A549 (cell line): ENCODE data around the gene ZBTB1. TPM values are rescaled to one million over a fixed set of nuclear protein-coding genes. Genes with fewer than 3 reads are reported as not detected.
"Not testable (repeated sequence)": the region's sequence is repeated elsewhere in the genome, so short reads cannot be mapped to it uniquely, and the experiment has no call there.

ENCODE experiments used
- ATAC-seq, 2 experiments: fragments of 200-7000 bp in 1 of 2; fragments of >200 bp in 1 of 2; cut with Nextera tagmentation in 1 of 2; cut with Tn5 transposase in 1 of 2; 3 replicates each; pipeline versions ENCODE4 v1.8.0 to v1.9.1; 2018 to 2020; ENCODE audit warnings: mild to moderate bottlenecking in 1 of 2, moderate library complexity in 1 of 2
- CTCF ChIA-PET: fragments of 300-600 bp; sonication (Branson Sonifier 250); formaldehyde crosslinking; extraction: SDS; loops from one replicate; lab custom pipeline; 2021; ENCODE audit warnings: antibody characterized with exemption, inconsistent platforms; lab: Yijun Ruan, JAX
- POLR2A ChIA-PET: fragments of 350-600 bp; formaldehyde crosslinking; extraction: SDS; loops from one replicate; lab custom pipeline; 2021; ENCODE audit warnings: antibody characterized with exemption, inconsistent platforms; lab: Yijun Ruan, JAX
- DNase-seq, 2 experiments: peaks; one replicate each; pipeline versions ENCODE4 v3.0.0 to v3.0.0-alpha.2; 2011 to 2016; ENCODE audit warnings: low read depth in 1 of 2, low spot score in 1 of 2
- FAIRE-seq: peaks from 2 replicates; lab custom pipeline; 2011; peaks lifted over from hg19 to GRCh38; lab: Jason Lieb, UNC
- H3K27ac ChIP-seq, 2 experiments: fragments of >200 bp; sonication (Bioruptor Twin); formaldehyde crosslinking; 3 replicates each; pipeline ENCODE4 v1.5.1; 2016 to 2017
- H3K4me1 ChIP-seq: fragments of >200 bp; sonication (Bioruptor Twin); formaldehyde crosslinking; 3 replicates; pipeline ENCODE4 v1.6.1; 2016
- H3K4me2 ChIP-seq: fragments of >200 bp; sonication (Bioruptor Twin); formaldehyde crosslinking; 3 replicates; pipeline ENCODE4 v1.6.1; 2016
- H3K4me3 ChIP-seq: fragments of >200 bp; sonication (Bioruptor Twin); formaldehyde crosslinking; 3 replicates; pipeline ENCODE4 v1.5.1; 2016
- H3K9me3 ChIP-seq: fragments of >200 bp; sonication (Bioruptor Twin); formaldehyde crosslinking; 3 replicates; pipeline ENCODE4 v1.6.1; 2016
- ATOH8 ChIP-seq: fragments of 250-450 bp; sonication (Bioruptor Pico); IDR thresholded peaks from 2 replicates; pipeline ENCODE4 v1.5.0; 2020; ENCODE audit warnings: low read depth, mild to moderate bottlenecking, moderate library complexity
- CBX2 ChIP-seq: fragments of 200-600 bp; sonication (generic); IDR thresholded peaks from 2 replicates; pipeline ENCODE4 v1.6.1; 2016; ENCODE audit warnings: low read depth, mild to moderate bottlenecking, borderline replicate concordance
- CEBPB ChIP-seq, 2 experiments: fragments of >200 bp in 1 of 2; sonication (Bioruptor Twin) in 1 of 2; formaldehyde crosslinking in 1 of 2; IDR thresholded peaks; 2 replicates each; pipeline ENCODE4 v1.6.1; 2012 to 2016
- CHD2 ChIP-seq: fragments of 150-350 bp; IDR thresholded peaks from 2 replicates; pipeline ENCODE4 v1.6.1; 2014; ENCODE audit warnings: low read length; ENCODE audit not compliant: partially characterized antibody
- EHF ChIP-seq: fragments of 250-450 bp; sonication (Bioruptor Pico); IDR thresholded peaks from 2 replicates; pipeline ENCODE4 v1.5.0; 2020; ENCODE audit warnings: mild to moderate bottlenecking
- EP300 ChIP-seq, 2 experiments: fragments of >200 bp; sonication (Bioruptor Twin); formaldehyde crosslinking; IDR thresholded peaks; 2 replicates in 1 of 2; 3 replicates in 1 of 2; pipeline ENCODE4 v1.6.1; 2016 to 2017
- FOSL2 ChIP-seq, 2 experiments: fragments of 450-650 bp in 1 of 2; fragments of >200 bp in 1 of 2; sonication (Bioruptor Twin) in 1 of 2; formaldehyde crosslinking; IDR thresholded peaks; 2 replicates each; pipeline versions ENCODE4 v1.5.0 to v1.6.1; 2016 to 2020; ENCODE audit warnings: mild to moderate bottlenecking in 1 of 2, moderate library complexity in 1 of 2
- FOXS1 ChIP-seq: fragments of 250-450 bp; sonication (Bioruptor Pico); IDR thresholded peaks from 2 replicates; pipeline ENCODE4 v1.5.0; 2020; ENCODE audit warnings: mild to moderate bottlenecking, moderate library complexity
- HDAC2 ChIP-seq: fragments of 200-600 bp; sonication (generic); IDR thresholded peaks from 2 replicates; pipeline ENCODE4 v1.6.1; 2016
- HOXB13 ChIP-seq: fragments of 250-450 bp; sonication (Bioruptor Pico); IDR thresholded peaks from 2 replicates; pipeline ENCODE4 v1.5.0; 2020; ENCODE audit warnings: low read depth, mild to moderate bottlenecking, moderate library complexity
- JUN ChIP-seq, 2 experiments: fragments of >200 bp; sonication (Bioruptor Twin); formaldehyde crosslinking; IDR thresholded peaks; 2 replicates in 1 of 2; 3 replicates in 1 of 2; pipeline ENCODE4 v1.6.1; 2016 to 2017
- KDM1A ChIP-seq: fragments of 200-600 bp; sonication (generic); IDR thresholded peaks from 2 replicates; pipeline ENCODE4 v1.6.1; 2016; ENCODE audit warnings: low read depth, mild to moderate bottlenecking
- MAX ChIP-seq: IDR thresholded peaks from 2 replicates; pipeline ENCODE4 v1.6.1; 2012
- MYC ChIP-seq: IDR thresholded peaks from 2 replicates; pipeline ENCODE4 v1.6.1; 2012; ENCODE audit warnings: mild to moderate bottlenecking, inconsistent platforms, low read length, improper control_type of control experiment, borderline replicate concordance
- NPAS2 ChIP-seq: fragments of 250-450 bp; sonication (Bioruptor Pico); IDR thresholded peaks from 2 replicates; pipeline ENCODE4 v1.8.0; 2022; ENCODE audit warnings: mild to moderate bottlenecking, moderate library complexity, borderline replicate concordance
- POLR2AphosphoS2 ChIP-seq: conservative IDR thresholded peaks from 2 replicates; pipeline ENCODE4 v1.6.1; 2012; ENCODE audit warnings: low read length, improper control_type of control experiment, inconsistent platforms
- REST ChIP-seq: fragments of 200-600 bp; sonication (generic); IDR thresholded peaks from 2 replicates; pipeline ENCODE4 v1.6.1; 2016; ENCODE audit warnings: antibody characterized with exemption, mild to moderate bottlenecking, moderate library complexity
- SMC3 ChIP-seq: fragments of >200 bp; sonication (Bioruptor Twin); formaldehyde crosslinking; IDR thresholded peaks from 3 replicates; pipeline ENCODE4 v1.6.1; 2018; ENCODE audit warnings: inconsistent platforms
- TP53 ChIP-seq: fragments of 250-450 bp; sonication (Bioruptor Pico); IDR thresholded peaks from 2 replicates; pipeline ENCODE4 v1.5.0; 2021; ENCODE audit warnings: mild to moderate bottlenecking, moderate library complexity
- USF2 ChIP-seq: fragments of 450-650 bp; IDR thresholded peaks from 2 replicates; pipeline ENCODE4 v1.6.1; 2014; ENCODE audit warnings: antibody characterized with exemption
- ZC3H11A ChIP-seq: fragments of 450-650 bp; IDR thresholded peaks from 2 replicates; pipeline ENCODE4 v1.6.1; 2014; ENCODE audit warnings: antibody characterized with exemption, mild to moderate bottlenecking
- WGBS: methylation state at CpG from one replicate; pipeline ENCODE4 v1.1.6; 2017; ENCODE audit errors: missing lambda C conversion rate; 5-methylcytosine and 5-hydroxymethylcytosine counted together
- polyA plus RNA-seq, 4 experiments: library from polyadenylated mRNA; depleted of rRNA in 3 of 4; stranded (reverse); fragments of >200 nt; fragmentation: RNase III in 1 of 4; extraction: RNeasy Plus Mini Kit Qiagen cat#74134 plus additional on column Dnase treatment in 1 of 4; gene quantifications; 2 replicates in 3 of 4; 3 replicates in 1 of 4; pipeline ENCODE4 v1.2.3, GENCODE V29; 2011 to 2017

ZBTB1 gene
- polyA plus RNA-seq, 2 of the 4 experiments (the other 2 are of a cell fraction), result 33.8 to 37.1 TPM

- no peak overlapping the region for H3K4me2 ChIP-seq
- POLR2A ChIA-PET, result interaction anchor here (1.4 kb wide), 1 partner anchor 26 kb away, joined by 4 read pairs; the partner anchor contains the start of gene HSPA2
- ATAC-seq (peak; percentile 32 to 56; a peak in 4 of 6 replicates), FAIRE-seq (no peak), DNase-seq (no peak)
- TF ChIP-seq CHD2, result no peak
- peaks cover 36% of the 10 kb centered on the region for H3K4me1 ChIP-seq
- H3K9me3 ChIP-seq, result no peaks in the 10 kb centered on the region
- H3K27ac ChIP-seq, result peak overlapping the region; percentile 3 to 68; a peak in 4 of 6 replicates
- 90% methylated on average over 5 of the region's 5 CpGs for WGBS
- H3K4me3 ChIP-seq, result no peak overlapping the region
- CTCF ChIA-PET, result interaction anchor here (0.5 to 1.8 kb wide), 2 partner anchors 55 to 114 kb away, joined by 3 to 5 read pairs; no protein-coding TSS in a partner anchor
Measured at GRCh38 chr14:64566651-64567122, 62.1 kb downstream of the ZBTB1 start.

GRCh38 chr14:64569138-64569631, 64.6 kb downstream of the ZBTB1 start:
- peak; percentile 7 for FAIRE-seq

GRCh38 chr14:64569646-64570045, 65.1 kb downstream of the ZBTB1 start:
- DNase-seq, H3K9me3 ChIP-seq, H3K4me3 ChIP-seq, FAIRE-seq: not testable (repeated sequence)
- Histone ChIP-seq H3K27ac (peak overlapping the region; percentile 68 to 85), H3K4me2 (peak overlapping the region; percentile 62), H3K4me1 (peaks cover 34% of the 10 kb centered on the region)
- ATAC-seq, result peak in 1 of 2 experiments; percentile 16; a peak in 1 of 6 replicates
- CTCF ChIA-PET, result interaction anchor here (0.5 to 0.6 kb wide), 2 partner anchors 16 to 17 kb away, joined by 3 read pairs; no protein-coding TSS in a partner anchor
- POLR2A ChIA-PET, result interaction anchor here (0.6 to 2.4 kb wide), 4 partner anchors 15 to 66 kb away, joined by 3 to 20 read pairs (median 4); partner anchors contain the start of gene HSPA2
- 84% methylated on average over 7 of the region's 7 CpGs for WGBS

More at GRCh38 chr14:64569138-64569631, 64.6 kb downstream of the ZBTB1 start:
- ChIA-PET CTCF (interaction anchor here (0.5 to 0.6 kb wide), 2 partner anchors 9 to 15 kb away, joined by 3 to 5 read pairs; no protein-coding TSS in a partner anchor), POLR2A (interaction anchor here (0.6 to 2.4 kb wide), 4 partner anchors 14 to 67 kb away, joined by 3 to 20 read pairs (median 4); partner anchors contain the start of gene HSPA2)
- Histone ChIP-seq H3K27ac (peak overlapping the region; percentile 68 to 85), H3K4me3 (no peak overlapping the region), H3K9me3 (no peaks in the 10 kb centered on the region), H3K4me1 (peaks cover 34% of the 10 kb centered on the region), H3K4me2 (peak overlapping the region; percentile 62)
- ATAC-seq, result peak; percentile 93 to 96
- TF ChIP-seq KDM1A (no peak), POLR2AphosphoS2 (no peak), MAX (no peak), CEBPB (IDR thresholded peaks at IDR 0.05) (peak; percentile 71 to 80; a peak in 3 of 4 replicates), FOSL2 (IDR thresholded peaks at IDR 0.05) (0 out of 2 replicates have a peak, but pooled peaks have one; percentile 29), FOSL2 (CRISPR knock-in tag; IDR thresholded peaks at IDR 0.05) (peak; percentile 75), HOXB13 (CRISPR knock-in tag) (no peak), ZC3H11A (no peak), JUN (IDR thresholded peaks at IDR 0.05) (peak in 1 of 2 experiments; percentile 24; a peak in 1 of 5 replicates), HDAC2 (no peak), TP53 (CRISPR knock-in tag) (no peak)
- 15% methylated on average over 3 of the region's 3 CpGs for WGBS
- DNase-seq, result peak; percentile 64 to 82

GRCh38 chr14:64572386-64573104, 68.0 kb downstream of the ZBTB1 start:
- TF ChIP-seq EHF (CRISPR knock-in tag) (no peak), MYC (no peak), REST (no peak), EP300 (IDR thresholded peaks at IDR 0.05) (no peak), FOXS1 (CRISPR knock-in tag) (no peak), CBX2 (no peak), NPAS2 (CRISPR knock-in tag) (no peak), USF2 (no peak), SMC3 (no peak), ATOH8 (CRISPR knock-in tag) (no peak), FOSL2 (IDR thresholded peaks at IDR 0.05) (no peak), FOSL2 (CRISPR knock-in tag; IDR thresholded peaks at IDR 0.05) (no peak)

More at GRCh38 chr14:64572386-64573104, 68.0 kb downstream of the ZBTB1 start:
- Histone ChIP-seq H3K9me3 (no peaks in the 10 kb centered on the region), H3K4me1 (peaks cover 24% of the 10 kb centered on the region), H3K4me2 (no peak overlapping the region), H3K4me3 (no peak overlapping the region), H3K27ac (peak overlapping the region in 1 of 2 experiments; percentile 20; a peak in 1 of 6 replicates)
- DNase-seq (no peak), FAIRE-seq (no peak), ATAC-seq (no peak)
- CTCF ChIA-PET, result no interaction called here
- POLR2A ChIA-PET, result no interaction called here
